GM23248 (cell line): ENCODE measurements around the gene THRSP. TPM values are rescaled to one million over a fixed set of nuclear protein-coding genes. Genes with fewer than 3 reads are reported as not detected.
"Not testable (repeated sequence)": the region's sequence is repeated elsewhere in the genome, so short reads cannot be mapped to it uniquely, and the experiment has no call there.

Source experiments
- DNase-seq: peaks from one replicate; pipeline ENCODE4 v3.0.0-alpha.2; 2015
- H2AFZ ChIP-seq: fragments of 200-600 bp; sonication (generic); 2 replicates; pipeline ENCODE4 v1.6.1; 2016; ENCODE audit warnings: antibody characterized with exemption
- H3F3A ChIP-seq: fragments of 200-600 bp; sonication (generic); 2 replicates; pipeline ENCODE4 v1.6.1; 2016; ENCODE audit warnings: mild to moderate bottlenecking, antibody characterized with exemption, mixed run types; ENCODE audit not compliant: insufficient read depth
- H3K27ac ChIP-seq: fragments of 200-600 bp; sonication (generic); 2 replicates; pipeline ENCODE4 v1.5.1; 2016; ENCODE audit warnings: mild to moderate bottlenecking
- H3K27me3 ChIP-seq: fragments of 200-600 bp; sonication (generic); replicated peaks from 2 replicates; pipeline ENCODE4 v1.6.1; 2016; ENCODE audit warnings: mild to moderate bottlenecking; ENCODE audit not compliant: insufficient read depth
- H3K36me3 ChIP-seq: fragments of 200-600 bp; sonication (generic); 2 replicates; pipeline ENCODE4 v1.6.1; 2016; ENCODE audit warnings: low read depth, mild to moderate bottlenecking
- H3K4me1 ChIP-seq: fragments of 200-600 bp; sonication (generic); 2 replicates; pipeline ENCODE4 v1.6.1; 2016; ENCODE audit warnings: mild to moderate bottlenecking; ENCODE audit not compliant: insufficient read depth
- H3K4me2 ChIP-seq: fragments of 200-600 bp; sonication (generic); one replicate; pipeline ENCODE4 v1.6.1; 2016; ENCODE audit warnings: mild to moderate bottlenecking; ENCODE audit not compliant: unreplicated experiment
- H3K4me3 ChIP-seq: fragments of 200-600 bp; sonication (generic); 2 replicates; pipeline ENCODE4 v1.5.1; 2016; ENCODE audit warnings: mild to moderate bottlenecking
- H3K79me2 ChIP-seq: fragments of 200-600 bp; sonication (generic); 2 replicates; pipeline ENCODE4 v1.6.1; 2016; ENCODE audit warnings: mild to moderate bottlenecking; ENCODE audit not compliant: insufficient read depth
- H3K9ac ChIP-seq: fragments of 200-600 bp; sonication (generic); 2 replicates; pipeline ENCODE4 v1.6.1; 2016; ENCODE audit warnings: mild to moderate bottlenecking
- H3K9me2 ChIP-seq: fragments of 200-600 bp; sonication (generic); 2 replicates; pipeline ENCODE4 v1.6.1; 2016; ENCODE audit warnings: mixed run types, mild to moderate bottlenecking, moderate library complexity; ENCODE audit not compliant: insufficient read depth
- H3K9me3 ChIP-seq: fragments of 200-600 bp; sonication (generic); one replicate; pipeline ENCODE4 v1.6.1; 2017; ENCODE audit warnings: low read depth
- H4K20me1 ChIP-seq: fragments of 200-600 bp; sonication (generic); 2 replicates; pipeline ENCODE4 v1.6.0; 2016; ENCODE audit not compliant: insufficient read depth
- EZH2 ChIP-seq: fragments of 200-600 bp; sonication (generic); IDR thresholded peaks from 2 replicates; pipeline ENCODE4 v1.6.1; 2018; ENCODE audit warnings: antibody characterized with exemption, mild to moderate bottlenecking; ENCODE audit not compliant: insufficient read depth, poor library complexity, severe bottlenecking
- EZH2phosphoT487 ChIP-seq: fragments of 200-600 bp; sonication (generic); IDR thresholded peaks from 2 replicates; pipeline ENCODE4 v1.6.1; 2018; ENCODE audit warnings: antibody characterized with exemption, moderate library complexity, mild to moderate bottlenecking, low read depth; ENCODE audit not compliant: insufficient read depth
- WGBS, 2 experiments: methylation state at CpG; one replicate each; pipeline ENCODE4 v1.1.6; 2015 to 2017; ENCODE audit warnings: low lambda C conversion rate in 2 of 2, low coverage in 1 of 2; ENCODE audit errors: missing lambda C conversion rate in 2 of 2; 5-methylcytosine and 5-hydroxymethylcytosine counted together
- in situ Hi-C: fragments of 300-500 bp; cut with MboI; formaldehyde crosslinking; loops from 2 replicates; pipeline ENCODE4 v1.15.0; 2020
- polyA plus RNA-seq: library from polyadenylated mRNA; unstranded; fragments of >200 nt; fragmentation: Nextera tagmentation; extraction: Ambion mirVana; gene quantifications from 2 replicates; pipeline ENCODE4 v1.2.1, GENCODE V29; 2016
- total RNA-seq: library from RNA; depleted of rRNA; stranded (reverse); fragments of >200 nt; shearing (Covaris generic); gene quantifications from 2 replicates; pipeline ENCODE4 v1.2.3, GENCODE V29; 2014; rRNA removed

Gene THRSP, protein sequence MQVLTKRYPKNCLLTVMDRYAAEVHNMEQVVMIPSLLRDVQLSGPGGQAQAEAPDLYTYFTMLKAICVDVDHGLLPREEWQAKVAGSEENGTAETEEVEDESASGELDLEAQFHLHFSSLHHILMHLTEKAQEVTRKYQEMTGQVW
- total RNA-seq (not detected in 2 replicates), polyA plus RNA-seq (not detected in 2 replicates)

GRCh38 chr11:78063440-78064181 lies at the start of gene THRSP:
THRSP (plus strand) TSS chr11:78063861; CDS start chr11:78063882, 21 bp downstream.
- Histone ChIP-seq H3K9me2 (no peaks in the 10 kb centered on the region), H2AFZ (no peak within 1 kb of the TSS), H4K20me1 (no peaks in the 10 kb centered on the region), H3K27ac (no peak within 1 kb of the TSS), H3K36me3 (peaks cover 8% of the 10 kb centered on the region; the same call in 1 of the 2 replicates), H3K27me3 (no peaks in the 10 kb centered on the region), H3K9me3 (no peaks in the 10 kb centered on the region), H3F3A (no peaks in the 10 kb centered on the region), H3K9ac (no peak within 1 kb of the TSS), H3K4me3 (no peak within 1 kb of the TSS), H3K4me1 (no peaks in the 10 kb centered on the region), H3K4me2 (no peak within 1 kb of the TSS), H3K79me2 (no peaks in the 10 kb centered on the region)
- 96% methylated on average over 13 to 14 of the region's 14 CpGs for WGBS, 2 experiments
- no peak for DNase-seq
- TF ChIP-seq EZH2phosphoT487 (no peak), EZH2 (no peak)
- in situ Hi-C loops, result no loop called here

DNA sequence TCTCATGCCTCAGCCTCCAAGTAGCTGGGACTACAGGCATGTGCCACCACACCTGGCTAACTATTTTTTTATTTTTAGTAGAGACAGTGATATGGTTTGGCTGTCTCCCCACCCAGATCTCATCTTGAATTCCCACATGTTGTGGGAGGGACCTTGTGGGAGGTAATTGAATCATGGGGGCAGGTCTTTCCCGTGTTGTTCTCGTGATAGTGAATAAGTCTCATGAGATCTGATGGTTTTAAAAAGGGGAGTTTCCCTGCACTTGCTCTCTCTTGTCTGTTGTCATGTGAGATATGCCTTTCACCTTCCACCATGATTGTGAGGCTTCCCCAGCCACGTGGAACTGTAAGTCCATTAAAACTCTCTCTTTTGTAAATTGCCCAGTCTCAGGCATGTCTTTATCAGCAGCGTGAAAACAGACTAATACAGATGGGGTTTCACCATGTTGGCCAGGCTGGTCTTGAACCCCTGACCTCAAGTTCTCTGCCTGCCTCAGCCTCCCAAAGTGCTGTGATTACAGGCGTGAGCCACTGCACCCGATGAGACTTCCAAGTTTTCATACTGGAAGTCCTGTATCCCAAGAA lies 48.6 kb upstream of the THRSP start:
- H3K4me1 ChIP-seq, H3K79me2 ChIP-seq, H2AFZ ChIP-seq, H3K4me3 ChIP-seq, H3K9ac ChIP-seq, H3K36me3 ChIP-seq, H3K9me2 ChIP-seq, H3K4me2 ChIP-seq, H3K27me3 ChIP-seq, H4K20me1 ChIP-seq, H3K9me3 ChIP-seq, H3K27ac ChIP-seq, H3F3A ChIP-seq, DNase-seq, in situ Hi-C loops: not testable (repeated sequence)
- WGBS, 2 experiments, result 65 to 68% methylated on average over 6 of the region's 6 CpGs

DNA sequence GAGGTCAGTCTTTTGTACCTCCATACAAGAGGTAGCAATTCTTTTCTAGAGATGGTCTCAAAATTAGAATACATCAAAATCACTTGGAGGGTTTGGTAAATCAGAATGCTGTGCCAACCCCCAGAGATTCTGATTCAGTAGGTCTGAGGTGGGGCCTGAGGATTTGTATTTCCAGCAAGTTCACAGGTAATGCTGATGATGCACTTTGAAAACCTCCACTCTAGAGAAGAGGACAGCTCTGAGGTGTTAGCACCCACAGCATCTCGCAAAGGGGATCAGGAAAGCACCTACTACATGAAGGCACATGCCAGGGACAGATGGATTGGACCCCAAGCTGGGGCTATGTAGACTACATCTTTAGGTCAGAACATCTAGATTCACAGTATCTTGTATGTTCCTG lies 47.8 kb upstream of the THRSP start:
- no peak for DNase-seq
- WGBS, 2 experiments, result 81 to 100% methylated on average over 1 of the region's 1 CpG
- no peaks in the 10 kb centered on the region for H3K36me3 ChIP-seq
- H3K9me2 ChIP-seq, result no peaks in the 10 kb centered on the region
- no peak overlapping the region for H3K9ac ChIP-seq
- no peaks in the 10 kb centered on the region for H4K20me1 ChIP-seq
- H3K79me2 ChIP-seq, result no peaks in the 10 kb centered on the region
- no peaks in the 10 kb centered on the region for H3F3A ChIP-seq
- H3K9me3 ChIP-seq, result no peaks in the 10 kb centered on the region
- no peaks in the 10 kb centered on the region for H3K27me3 ChIP-seq
- no peak overlapping the region for H2AFZ ChIP-seq
- in situ Hi-C loops, result no loop called here
- TF ChIP-seq EZH2phosphoT487 (no peak), EZH2 (no peak)
- no peak overlapping the region for H3K27ac ChIP-seq
- no peaks in the 10 kb centered on the region for H3K4me1 ChIP-seq
- no peak overlapping the region for H3K4me2 ChIP-seq
- H3K4me3 ChIP-seq, result no peak overlapping the region

GRCh38 chr11:78019808-78020207 lies 43.9 kb upstream of the THRSP start:
- no peak overlapping the region for H3K4me3 ChIP-seq
- no peaks in the 10 kb centered on the region for H3F3A ChIP-seq
- 55% methylated on average over 4 of the region's 4 CpGs for WGBS, 2 experiments
- H3K36me3 ChIP-seq, result no peaks in the 10 kb centered on the region
- no peaks in the 10 kb centered on the region for H4K20me1 ChIP-seq
- H2AFZ ChIP-seq, result no peak overlapping the region
- no peaks in the 10 kb centered on the region for H3K9me3 ChIP-seq
- DNase-seq, result no peak
- TF ChIP-seq EZH2phosphoT487 (no peak), EZH2 (no peak)
- no peak overlapping the region for H3K4me2 ChIP-seq
- H3K79me2 ChIP-seq, result no peaks in the 10 kb centered on the region
- no peak overlapping the region for H3K27ac ChIP-seq
- H3K27me3 ChIP-seq, result no peaks in the 10 kb centered on the region
- no peak overlapping the region for H3K9ac ChIP-seq
- no peaks in the 10 kb centered on the region for H3K4me1 ChIP-seq
- in situ Hi-C loops, result no loop called here
- H3K9me2 ChIP-seq, result no peaks in the 10 kb centered on the region
